GM10847 (cell line): ENCODE results near the gene GJD3.

Experiments used
- POLR2A ChIP-seq: IDR thresholded peaks from 2 replicates; pipeline ENCODE4 v1.6.1; 2011; ENCODE audit not compliant: insufficient read length; ENCODE audit errors: extremely low read depth

Gene GJD3

GRCh38 chr17:40322358-40323315, 41.9 kb downstream of the GJD3 start:
- TF ChIP-seq POLR2A = peak; percentile 36

GRCh38 chr17:40321961-40322357, 42.6 kb downstream of the GJD3 start:
- TF ChIP-seq POLR2A = no peak

- no peak for TF ChIP-seq POLR2A
Measured at GRCh38 chr17:40321524-40321929, 43.0 kb downstream of the GJD3 start.

- TF ChIP-seq POLR2A = no peak
Measured at GRCh38 chr17:40320756-40321523, 43.6 kb downstream of the GJD3 start.

- TF ChIP-seq POLR2A = no peak
Measured at GRCh38 chr17:40319651-40320540, 44.6 kb downstream of the GJD3 start.

- TF ChIP-seq POLR2A = no peak
Measured at GRCh38 chr17:40318830-40319391, 45.6 kb downstream of the GJD3 start.

- TF ChIP-seq POLR2A = peak; percentile 54
Measured at GRCh38 chr17:40317880-40318829, 46.4 kb downstream of the GJD3 start.

- TF ChIP-seq POLR2A = no peak
Measured at GRCh38 chr17:40317345-40317873, 47.1 kb downstream of the GJD3 start.

GRCh38 chr17:40316571-40317344, 47.8 kb downstream of the GJD3 start:
- no peak for TF ChIP-seq POLR2A

- no peak for TF ChIP-seq POLR2A
Measured at GRCh38 chr17:40315678-40316570, 48.6 kb downstream of the GJD3 start.

- no peak for TF ChIP-seq POLR2A
Measured at GRCh38 chr17:40315206-40315605, 49.3 kb downstream of the GJD3 start.

GRCh38 chr17:40314584-40314956, 50.0 kb downstream of the GJD3 start:
- TF ChIP-seq POLR2A = no peak
